CD4-positive, CD25-positive, alpha-beta regulatory T cell (primary cell): ENCODE data around the gene WDR70. TPM values are rescaled to one million over a fixed set of nuclear protein-coding genes. Genes with fewer than 3 reads are reported as not detected.
A peak's percentile ranks its signal among the peaks of the same experiment; 100 is the strongest.

Experiments
- ATAC-seq, 2 donors: fragments of 150-1000 bp; cut with Tn5 transposase; one replicate each; pipeline ENCODE4 v1.10.0; 2021; ENCODE audit warnings: low read depth in 2 of 2, moderate number of reproducible peaks in 2 of 2, moderate library complexity in 1 of 2
- DNase-seq, 3 donors: peaks; one replicate each; pipeline versions ENCODE4 v3.0.0 to v3.0.0-alpha.2; 2012 to 2022; ENCODE audit warnings: mixed read lengths in 1 of 3
- H3K27ac ChIP-seq: one replicate; pipeline ENCODE4 v1.7.0; 2013; ENCODE audit warnings: mild to moderate bottlenecking, low read length; ENCODE audit not compliant: insufficient read depth, poor library complexity, severe bottlenecking
- H3K27me3 ChIP-seq: one replicate; pipeline ENCODE4 v1.7.0; 2013; ENCODE audit warnings: low read length; ENCODE audit not compliant: control insufficient read depth, insufficient read depth
- H3K36me3 ChIP-seq: one replicate; pipeline ENCODE4 v1.7.0; 2013; ENCODE audit warnings: mild to moderate bottlenecking, low read length, moderate library complexity; ENCODE audit not compliant: control insufficient read depth, insufficient read depth
- H3K4me1 ChIP-seq: 2 replicates; pipeline ENCODE4 v1.7.0; 2013; ENCODE audit warnings: mild to moderate bottlenecking, low read length; ENCODE audit not compliant: insufficient read depth, control insufficient read depth, poor library complexity, severe bottlenecking
- H3K4me3 ChIP-seq: one replicate; pipeline ENCODE4 v1.7.0; 2013; ENCODE audit warnings: low read depth, mild to moderate bottlenecking, low read length, moderate library complexity
- H3K9me3 ChIP-seq, 2 experiments: 1 replicate in 1 of 2; 2 replicates in 1 of 2; pipeline ENCODE4 v1.7.0; 2013; ENCODE audit warnings: low read length in 2 of 2, mild to moderate bottlenecking in 1 of 2, moderate library complexity in 1 of 2; ENCODE audit not compliant: control insufficient read depth in 2 of 2
- H3K27ac Mint-ChIP-seq, 3 donors: one replicate each; pipeline ENCODE4 v1.8.0; 2020 to 2022; ENCODE audit warnings: mild to moderate bottlenecking in 3 of 3, mixed read lengths in 3 of 3, moderate library complexity in 2 of 3
- H3K27me3 Mint-ChIP-seq: one replicate; pipeline ENCODE4 v1.8.0; 2022; ENCODE audit warnings: mild to moderate bottlenecking, mixed read lengths
- H3K36me3 Mint-ChIP-seq: one replicate; pipeline ENCODE4 v1.8.0; 2020; ENCODE audit warnings: mixed read lengths
- H3K4me1 Mint-ChIP-seq, 4 donors: one replicate each; pipeline ENCODE4 v1.8.0; 2020 to 2022; ENCODE audit warnings: mixed read lengths in 4 of 4, mild to moderate bottlenecking in 1 of 4
- H3K4me3 Mint-ChIP-seq, 4 donors: one replicate each; pipeline ENCODE4 v1.8.0; 2020 to 2022; ENCODE audit warnings: mild to moderate bottlenecking in 4 of 4, mixed read lengths in 4 of 4, moderate library complexity in 3 of 4
- H3K9me3 Mint-ChIP-seq, 7 donors: one replicate each; pipeline ENCODE4 v1.8.0; 2020 to 2022; ENCODE audit warnings: mixed read lengths in 7 of 7, mild to moderate bottlenecking in 3 of 7, moderate library complexity in 2 of 7
- polyA plus RNA-seq, 4 donors: library from polyadenylated mRNA; unstranded; fragments of 300-500 nt; fragmentation: Illumina TruSeq; gene quantifications; one replicate each; pipeline ENCODE4 v1.2.3, GENCODE V29; 2021
- total RNA-seq: library from RNA; stranded (reverse); gene quantifications from one replicate; pipeline ENCODE4 v1.2.3, GENCODE V29; 2022

The WDR70 gene
- total and polyA plus RNA-seq, 5 donors from 2014 or later: 15.9 to 35.3 (median 24.9) TPM

- peaks cover 22% of the 10 kb centered on the region for H3K36me3 Mint-ChIP-seq
- Histone ChIP-seq H3K36me3 (no peaks in the 10 kb centered on the region), H3K27me3 (no peaks in the 10 kb centered on the region), H3K27ac (no peak overlapping the region), H3K4me3 (no peak overlapping the region), H3K4me1 (no peaks in the 10 kb centered on the region), H3K9me3 (no peaks in the 10 kb centered on the region)
- H3K4me1 Mint-ChIP-seq: peaks cover 0 to 11% (median 5%) of the 10 kb centered on the region in 4 donors
- DNase-seq (no peak), ATAC-seq (no peak)
- no peaks in the 10 kb centered on the region for H3K27me3 Mint-ChIP-seq
- H3K27ac Mint-ChIP-seq: no peak overlapping the region
- H3K4me3 Mint-ChIP-seq: no peak overlapping the region
- H3K9me3 Mint-ChIP-seq: no peaks in the 10 kb centered on the region
Measured at GRCh38 chr5:37567566-37567965, 188.4 kb downstream of the WDR70 start.

- H3K27me3 ChIP-seq: no peaks in the 10 kb centered on the region
- H3K4me3 ChIP-seq: no peak overlapping the region
- H3K27ac Mint-ChIP-seq: peak overlapping the region in 1 of 3 donors; percentile 32
- H3K9me3 Mint-ChIP-seq: peaks cover 0 to 2% (median 0%) of the 10 kb centered on the region in 7 donors
- no peaks in the 10 kb centered on the region for H3K36me3 ChIP-seq
- H3K36me3 Mint-ChIP-seq: peaks cover 28% of the 10 kb centered on the region
- no peak overlapping the region for H3K27ac ChIP-seq
- no peaks in the 10 kb centered on the region for H3K4me1 ChIP-seq
- DNase-seq: no peak
- H3K4me3 Mint-ChIP-seq: no peak overlapping the region
- H3K9me3 ChIP-seq: no peaks in the 10 kb centered on the region
- H3K27me3 Mint-ChIP-seq: no peaks in the 10 kb centered on the region
- ATAC-seq: no peak
- peaks cover 0 to 14% (median 7%) of the 10 kb centered on the region in 4 donors for H3K4me1 Mint-ChIP-seq
Measured at GRCh38 chr5:37568018-37568753, 189.1 kb downstream of the WDR70 start.

GRCh38 chr5:37568893-37569292 lies 189.8 kb downstream of the WDR70 start:
- Mint-ChIP-seq H3K27ac (no peak overlapping the region), H3K4me1 (peaks cover 0 to 18% (median 9%) of the 10 kb centered on the region in 4 donors), H3K36me3 (peaks cover 35% of the 10 kb centered on the region), H3K27me3 (no peaks in the 10 kb centered on the region), H3K9me3 (peaks cover 0 to 2% (median 0%) of the 10 kb centered on the region in 7 donors), H3K4me3 (no peak overlapping the region)
- ATAC-seq: no peak
- H3K36me3 ChIP-seq: no peaks in the 10 kb centered on the region
- H3K27me3 ChIP-seq: no peaks in the 10 kb centered on the region
- no peaks in the 10 kb centered on the region for H3K4me1 ChIP-seq
- H3K27ac ChIP-seq: no peak overlapping the region
- H3K4me3 ChIP-seq: no peak overlapping the region
- H3K9me3 ChIP-seq: no peaks in the 10 kb centered on the region
- no peak for DNase-seq

- H3K4me1 ChIP-seq: no peaks in the 10 kb centered on the region
- ATAC-seq: no peak
- no peaks in the 10 kb centered on the region for H3K27me3 Mint-ChIP-seq
- H3K27me3 ChIP-seq: no peaks in the 10 kb centered on the region
- DNase-seq: no peak
- no peak overlapping the region for H3K27ac Mint-ChIP-seq
- no peak overlapping the region for H3K4me3 Mint-ChIP-seq
- H3K9me3 Mint-ChIP-seq: peaks cover 0 to 2% (median 0%) of the 10 kb centered on the region in 7 donors
- H3K36me3 ChIP-seq: no peaks in the 10 kb centered on the region
- no peaks in the 10 kb centered on the region for H3K9me3 ChIP-seq
- peaks cover 38% of the 10 kb centered on the region for H3K36me3 Mint-ChIP-seq
- H3K4me3 ChIP-seq: no peak overlapping the region
- no peak overlapping the region for H3K27ac ChIP-seq
- H3K4me1 Mint-ChIP-seq: peaks cover 2 to 22% (median 12%) of the 10 kb centered on the region in 4 donors
Measured at GRCh38 chr5:37569466-37569865, 190.3 kb downstream of the WDR70 start.

- H3K4me3 Mint-ChIP-seq: no peak overlapping the region
- H3K4me1 Mint-ChIP-seq: peaks cover 7 to 26% (median 16%) of the 10 kb centered on the region in 4 donors
- Histone ChIP-seq H3K36me3 (no peaks in the 10 kb centered on the region), H3K4me1 (no peaks in the 10 kb centered on the region), H3K9me3 (no peaks in the 10 kb centered on the region), H3K27ac (no peak overlapping the region), H3K27me3 (no peaks in the 10 kb centered on the region), H3K4me3 (no peak overlapping the region)
- peaks cover 37% of the 10 kb centered on the region for H3K36me3 Mint-ChIP-seq
- DNase-seq: no peak
- H3K27me3 Mint-ChIP-seq: no peaks in the 10 kb centered on the region
- ATAC-seq: no peak
- H3K27ac Mint-ChIP-seq: no peak overlapping the region
- H3K9me3 Mint-ChIP-seq: peaks cover 0 to 2% (median 0%) of the 10 kb centered on the region in 7 donors
Measured at GRCh38 chr5:37570597-37570996, 191.5 kb downstream of the WDR70 start.

- peaks cover 7 to 29% (median 20%) of the 10 kb centered on the region in 4 donors for H3K4me1 Mint-ChIP-seq
- Histone ChIP-seq H3K4me1 (peaks cover 7% of the 10 kb centered on the region), H3K27me3 (no peaks in the 10 kb centered on the region), H3K27ac (no peak overlapping the region), H3K36me3 (no peaks in the 10 kb centered on the region), H3K9me3 (no peaks in the 10 kb centered on the region), H3K4me3 (no peak overlapping the region)
- DNase-seq (no peak), ATAC-seq (no peak)
- H3K27me3 Mint-ChIP-seq: no peaks in the 10 kb centered on the region
- H3K9me3 Mint-ChIP-seq: peaks cover 0 to 2% (median 0%) of the 10 kb centered on the region in 7 donors
- H3K36me3 Mint-ChIP-seq: peaks cover 37% of the 10 kb centered on the region
- H3K4me3 Mint-ChIP-seq: no peak overlapping the region
- H3K27ac Mint-ChIP-seq: no peak overlapping the region
Measured at GRCh38 chr5:37571985-37572384, 192.9 kb downstream of the WDR70 start.

- Histone ChIP-seq H3K4me3 (no peak overlapping the region), H3K27me3 (no peaks in the 10 kb centered on the region), H3K9me3 (no peaks in the 10 kb centered on the region), H3K36me3 (no peaks in the 10 kb centered on the region), H3K27ac (no peak overlapping the region), H3K4me1 (peaks cover 7% of the 10 kb centered on the region)
- Mint-ChIP-seq H3K4me3 (no peak overlapping the region), H3K4me1 (peaks cover 7 to 24% (median 15%) of the 10 kb centered on the region in 4 donors), H3K36me3 (peaks cover 31% of the 10 kb centered on the region), H3K27me3 (no peaks in the 10 kb centered on the region), H3K9me3 (peaks cover 0 to 2% (median 0%) of the 10 kb centered on the region in 7 donors), H3K27ac (peak overlapping the region in 1 of 3 donors; percentile 47)
- DNase-seq: no peak
- ATAC-seq: no peak
Measured at GRCh38 chr5:37575541-37576489, 196.7 kb downstream of the WDR70 start.
